DND-41 (cell line): ENCODE data around the gene DEFB118.

Source experiments
- ATAC-seq: fragments of 200-7000 bp; cut with Tn5 transposase; 3 replicates; pipeline ENCODE4 v1.9.1; 2021; ENCODE audit warnings: low read depth; ENCODE audit not compliant: insufficient read depth
- DNase-seq: peaks from one replicate; pipeline ENCODE4 v3.0.0-alpha.2; 2020
- H2AFZ ChIP-seq: 2 replicates; pipeline ENCODE4 v1.6.0; 2012; ENCODE audit warnings: low read depth, low read length
- H3K27ac ChIP-seq: 2 replicates; pipeline ENCODE4 v1.5.1; 2012; ENCODE audit warnings: low read length, inconsistent platforms
- H3K27me3 ChIP-seq: fragments of 200-600 bp; sonication (generic); 2 replicates; pipeline ENCODE4 v1.6.0; 2012; ENCODE audit warnings: low read length, mild to moderate bottlenecking, inconsistent platforms; ENCODE audit not compliant: insufficient read depth, poor library complexity
- H3K36me3 ChIP-seq: 2 replicates; pipeline ENCODE4 v1.5.1; 2012; ENCODE audit warnings: low read length, inconsistent platforms; ENCODE audit not compliant: insufficient read depth
- H3K4me1 ChIP-seq: 2 replicates; pipeline ENCODE4 v1.5.1; 2012; ENCODE audit warnings: mild to moderate bottlenecking, low read length; ENCODE audit not compliant: insufficient read depth
- H3K4me2 ChIP-seq: 2 replicates; pipeline ENCODE4 v1.6.0; 2012; ENCODE audit warnings: mild to moderate bottlenecking, moderate library complexity, low read length, inconsistent platforms; ENCODE audit not compliant: insufficient read depth
- H3K4me3 ChIP-seq, 2 experiments: fragments of 200-600 bp in 1 of 2; shearing (Covaris generic) in 1 of 2; 2 replicates each; pipeline ENCODE4 v1.5.1; 2012 to 2016; ENCODE audit warnings: inconsistent platforms in 2 of 2, low read length in 2 of 2, mild to moderate bottlenecking in 2 of 2, low read depth in 1 of 2, moderate library complexity in 1 of 2
- H3K79me2 ChIP-seq: 2 replicates; pipeline ENCODE4 v1.6.0; 2012; ENCODE audit warnings: low read length, inconsistent platforms; ENCODE audit not compliant: insufficient read depth
- H3K9ac ChIP-seq: 2 replicates; pipeline ENCODE4 v1.6.0; 2012; ENCODE audit warnings: low read depth, mild to moderate bottlenecking, inconsistent platforms, low read length, moderate library complexity
- H3K9me3 ChIP-seq: 2 replicates; pipeline ENCODE4 v1.5.1; 2012; ENCODE audit warnings: low read length, moderate library complexity, mild to moderate bottlenecking, inconsistent platforms; ENCODE audit not compliant: insufficient read depth, severe bottlenecking
- H4K20me1 ChIP-seq: 2 replicates; pipeline ENCODE4 v1.6.0; 2012; ENCODE audit warnings: low read length; ENCODE audit not compliant: insufficient read depth
- EZH2 ChIP-seq: IDR thresholded peaks from 3 replicates; pipeline ENCODE4 v1.6.1; 2012; ENCODE audit warnings: borderline replicate concordance, low read depth, mild to moderate bottlenecking, moderate library complexity, low read length, inconsistent platforms; ENCODE audit not compliant: severe bottlenecking
- TF ChIP-seq, protein P1 (sequence below): IDR thresholded peaks from 2 replicates; pipeline ENCODE4 v1.5.1; 2012; ENCODE audit warnings: borderline replicate concordance, low read length, moderate library complexity, mild to moderate bottlenecking; ENCODE audit not compliant: poor library complexity, severe bottlenecking; ENCODE audit errors: extremely low read depth

DEFB118 gene

DNA sequence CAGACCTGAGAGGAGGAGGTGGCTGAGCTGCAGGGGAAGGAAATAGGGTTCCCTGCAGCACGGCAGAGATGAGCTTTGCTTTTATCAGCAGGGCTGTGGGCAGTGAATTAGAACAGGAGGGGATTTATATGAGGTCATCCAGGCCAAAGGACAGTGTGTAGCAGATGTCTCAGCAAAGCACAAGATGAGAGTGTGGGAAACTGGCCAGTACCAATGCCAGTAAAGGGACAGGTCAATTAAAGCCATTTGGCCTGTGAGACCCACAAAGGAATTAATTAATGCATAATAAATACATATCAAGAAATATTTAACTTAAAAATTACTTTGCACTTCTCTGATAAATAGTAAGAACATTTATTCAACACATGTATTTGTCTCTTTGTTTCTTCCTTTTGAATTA, 22.1 kb downstream of the DEFB118 start, which contains the start of gene DEFB119:
Gene DEFB119 (minus strand): TSS at position 101 of the 400 bp plus-strand sequence. CDS start 107 bp downstream, outside the sequence.
- Histone ChIP-seq H3K36me3 (no peaks in the 10 kb centered on the region), H3K4me3 (no peak within 1 kb of the TSS), H2AFZ (no peak within 1 kb of the TSS), H3K9me3 (no peaks in the 10 kb centered on the region), H3K27ac (no peak within 1 kb of the TSS), H3K27me3 (no peaks in the 10 kb centered on the region), H3K9ac (no peak within 1 kb of the TSS), H4K20me1 (no peaks in the 10 kb centered on the region), H3K4me1 (no peaks in the 10 kb centered on the region), H3K4me2 (no peak within 1 kb of the TSS), H3K79me2 (no peaks in the 10 kb centered on the region)
- TF ChIP-seq, protein P1, sequence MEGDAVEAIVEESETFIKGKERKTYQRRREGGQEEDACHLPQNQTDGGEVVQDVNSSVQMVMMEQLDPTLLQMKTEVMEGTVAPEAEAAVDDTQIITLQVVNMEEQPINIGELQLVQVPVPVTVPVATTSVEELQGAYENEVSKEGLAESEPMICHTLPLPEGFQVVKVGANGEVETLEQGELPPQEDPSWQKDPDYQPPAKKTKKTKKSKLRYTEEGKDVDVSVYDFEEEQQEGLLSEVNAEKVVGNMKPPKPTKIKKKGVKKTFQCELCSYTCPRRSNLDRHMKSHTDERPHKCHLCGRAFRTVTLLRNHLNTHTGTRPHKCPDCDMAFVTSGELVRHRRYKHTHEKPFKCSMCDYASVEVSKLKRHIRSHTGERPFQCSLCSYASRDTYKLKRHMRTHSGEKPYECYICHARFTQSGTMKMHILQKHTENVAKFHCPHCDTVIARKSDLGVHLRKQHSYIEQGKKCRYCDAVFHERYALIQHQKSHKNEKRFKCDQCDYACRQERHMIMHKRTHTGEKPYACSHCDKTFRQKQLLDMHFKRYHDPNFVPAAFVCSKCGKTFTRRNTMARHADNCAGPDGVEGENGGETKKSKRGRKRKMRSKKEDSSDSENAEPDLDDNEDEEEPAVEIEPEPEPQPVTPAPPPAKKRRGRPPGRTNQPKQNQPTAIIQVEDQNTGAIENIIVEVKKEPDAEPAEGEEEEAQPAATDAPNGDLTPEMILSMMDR, result no peak
- TF ChIP-seq EZH2, result no peak
- DNase-seq (no peak), ATAC-seq (no peak)

DNA sequence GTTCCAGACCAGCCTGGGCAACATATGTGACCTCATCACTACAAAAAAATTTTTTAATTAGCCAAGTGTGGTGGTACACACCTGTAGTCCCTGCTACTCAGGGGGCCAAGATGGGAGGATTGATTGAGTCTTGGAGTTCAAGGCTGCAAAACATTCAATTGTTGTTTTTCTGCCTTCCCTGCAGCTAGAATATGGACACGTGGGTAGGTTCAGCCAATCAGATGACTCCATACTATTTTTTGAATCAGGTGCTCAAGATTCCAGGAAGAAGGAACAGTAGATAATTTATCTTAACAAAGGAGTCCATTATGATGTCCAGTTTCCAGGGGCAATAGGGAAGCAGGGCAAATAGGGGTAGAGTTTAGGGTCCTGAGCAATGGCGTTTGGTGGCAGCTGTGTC, 24.4 kb downstream of the DEFB118 start:
- Histone ChIP-seq H3K4me1 (no peaks in the 10 kb centered on the region), H3K36me3 (no peaks in the 10 kb centered on the region), H3K27me3 (no peaks in the 10 kb centered on the region), H2AFZ (no peak overlapping the region), H4K20me1 (no peaks in the 10 kb centered on the region), H3K4me2 (no peak overlapping the region), H3K79me2 (no peaks in the 10 kb centered on the region), H3K9me3 (no peaks in the 10 kb centered on the region), H3K4me3 (no peak overlapping the region), H3K27ac (no peak overlapping the region), H3K9ac (no peak overlapping the region)
- no peak for DNase-seq
- ATAC-seq, result no peak
- no peak for TF ChIP-seq EZH2
- TF ChIP-seq, protein P1, result no peak

- no peaks in the 10 kb centered on the region for H3K27me3 ChIP-seq
- H4K20me1 ChIP-seq, result no peaks in the 10 kb centered on the region
- H3K9ac ChIP-seq, result no peak overlapping the region
- H3K36me3 ChIP-seq, result no peaks in the 10 kb centered on the region
- H3K4me3 ChIP-seq, result no peak overlapping the region
- H3K79me2 ChIP-seq, result no peaks in the 10 kb centered on the region
- H3K27ac ChIP-seq, result no peak overlapping the region
- ATAC-seq, result no peak
- H3K4me1 ChIP-seq, result no peaks in the 10 kb centered on the region
- H3K9me3 ChIP-seq, result no peaks in the 10 kb centered on the region
- no peak for TF ChIP-seq EZH2
- TF ChIP-seq, protein P1, result no peak
- H3K4me2 ChIP-seq, result no peak overlapping the region
- DNase-seq, result no peak
- no peak overlapping the region for H2AFZ ChIP-seq
These were observed 26.5 kb downstream of the DEFB118 start for GRCh38 chr20:31394900-31395299.

GRCh38 chr20:31403886-31404285, 35.5 kb downstream of the DEFB118 start:
- no peak for DNase-seq
- Histone ChIP-seq H3K4me1 (no peaks in the 10 kb centered on the region), H3K4me2 (no peak overlapping the region), H3K9ac (no peak overlapping the region), H3K4me3 (no peak overlapping the region), H3K27me3 (peaks cover 2% of the 10 kb centered on the region), H3K36me3 (no peaks in the 10 kb centered on the region), H4K20me1 (no peaks in the 10 kb centered on the region), H3K9me3 (no peaks in the 10 kb centered on the region), H3K27ac (no peak overlapping the region), H3K79me2 (no peaks in the 10 kb centered on the region), H2AFZ (no peak overlapping the region)
- no peak for ATAC-seq
- TF ChIP-seq, protein P1, result no peak
- TF ChIP-seq EZH2, result no peak
